NCI-H1048 (cell line): ENCODE results near the gene CEP85L.

Source experiments
- DNase-seq: peaks from one replicate; lab custom pipeline; 2025; lab: John Stamatoyannopoulos, UW

Gene CEP85L

DNA sequence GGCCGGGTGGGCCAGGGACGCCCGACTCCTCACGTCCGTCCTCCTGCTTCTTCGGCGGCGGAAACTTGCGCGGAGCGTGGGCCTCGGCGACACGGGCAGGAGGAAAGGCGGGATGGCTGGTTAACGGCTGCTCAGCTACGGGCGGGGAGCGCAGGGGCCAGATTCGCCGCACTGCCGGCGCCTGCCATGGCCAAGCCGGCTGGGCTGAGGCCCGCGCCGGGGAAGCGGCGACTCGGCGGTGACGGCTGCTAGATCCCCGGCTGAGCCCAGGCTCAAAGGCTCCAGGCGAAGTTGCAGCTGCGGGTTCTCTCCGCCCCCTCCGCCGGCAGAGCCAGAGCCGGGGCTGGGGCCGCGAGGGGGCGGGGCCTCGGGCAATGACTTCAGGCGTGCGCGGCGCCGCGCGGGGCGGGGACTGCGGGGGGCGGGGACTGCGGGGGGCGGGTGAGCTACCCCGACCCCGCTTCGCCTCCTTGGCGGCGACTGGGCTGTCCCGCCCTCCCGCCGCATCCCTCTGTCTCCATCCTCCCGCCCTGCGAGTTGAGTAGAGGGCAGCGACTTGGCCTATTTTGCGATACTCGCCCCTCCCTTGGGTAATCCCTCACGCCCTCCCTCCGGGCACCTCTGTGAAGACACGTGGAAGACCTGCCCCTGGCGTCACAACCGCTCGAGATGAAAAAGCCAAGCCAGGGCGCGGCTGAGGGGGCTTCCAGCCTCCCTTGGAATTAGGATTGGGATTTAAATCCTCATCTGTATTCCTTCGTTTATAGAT is at the start of gene CEP85L:
CEP85L (minus strand) TSS at position 310 of the 769 bp plus-strand sequence. CDS start 322 bp downstream, outside the sequence.
- DNase-seq, result peak; percentile 77

DNA sequence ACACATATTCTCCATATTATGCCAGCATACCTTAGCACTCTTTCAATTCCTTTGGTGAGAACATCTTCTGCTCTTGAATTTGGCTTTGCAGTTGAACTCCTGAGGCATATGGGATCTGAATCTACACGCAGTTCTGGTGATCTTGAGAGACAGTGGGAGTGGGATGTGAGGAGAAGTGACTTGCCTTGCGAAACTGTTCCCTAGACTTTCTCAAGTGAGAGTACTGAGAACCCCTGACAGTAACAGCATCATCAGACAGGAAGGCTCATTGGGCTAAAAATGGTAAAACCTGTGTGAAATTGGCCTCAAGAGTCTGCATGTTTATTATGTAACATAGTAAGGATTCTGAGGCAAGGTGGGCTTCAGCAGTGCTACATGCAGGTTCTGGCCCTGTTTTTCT is 49.1 kb upstream of the CEP85L start:
- DNase-seq, result no peak

DNA sequence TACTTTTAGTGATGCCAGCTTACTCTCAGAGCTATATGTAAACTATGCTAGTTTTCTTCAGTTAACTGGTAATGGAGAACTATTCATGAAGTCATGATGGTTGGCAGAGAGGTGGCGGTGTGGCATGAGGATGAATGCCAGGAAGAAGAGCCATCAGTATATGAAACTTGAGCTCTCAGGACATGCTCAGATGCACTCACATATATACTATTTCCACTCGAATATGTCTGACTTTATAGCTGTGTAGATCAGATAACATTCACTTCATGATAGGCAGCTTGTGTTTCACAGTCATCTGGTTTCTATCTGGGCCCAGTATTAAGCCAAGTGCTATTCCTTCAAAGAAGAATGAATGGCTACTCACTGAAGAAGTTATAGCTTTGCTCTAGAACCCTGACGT is 46.2 kb upstream of the CEP85L start:
- DNase-seq, result no peak

DNA sequence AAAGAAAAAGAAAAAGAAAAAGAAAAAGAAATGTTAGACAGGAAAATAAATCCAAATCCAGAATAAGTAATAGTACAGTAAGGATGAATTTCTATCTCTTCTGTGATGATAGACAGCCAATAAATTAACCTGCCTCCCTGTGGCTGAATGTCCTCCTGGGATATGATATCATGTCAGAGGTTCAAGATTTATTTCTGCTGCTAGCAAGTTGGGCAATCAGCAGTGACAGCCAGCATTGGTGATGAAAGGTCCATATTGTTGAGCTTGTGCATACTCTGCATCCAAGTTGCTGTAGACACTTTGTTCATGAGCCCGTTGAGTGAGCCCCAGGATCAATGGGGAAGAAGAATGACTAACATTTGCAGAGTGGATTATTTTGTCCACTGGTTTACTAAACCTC is 44.9 kb upstream of the CEP85L start:
- no peak for DNase-seq

DNA sequence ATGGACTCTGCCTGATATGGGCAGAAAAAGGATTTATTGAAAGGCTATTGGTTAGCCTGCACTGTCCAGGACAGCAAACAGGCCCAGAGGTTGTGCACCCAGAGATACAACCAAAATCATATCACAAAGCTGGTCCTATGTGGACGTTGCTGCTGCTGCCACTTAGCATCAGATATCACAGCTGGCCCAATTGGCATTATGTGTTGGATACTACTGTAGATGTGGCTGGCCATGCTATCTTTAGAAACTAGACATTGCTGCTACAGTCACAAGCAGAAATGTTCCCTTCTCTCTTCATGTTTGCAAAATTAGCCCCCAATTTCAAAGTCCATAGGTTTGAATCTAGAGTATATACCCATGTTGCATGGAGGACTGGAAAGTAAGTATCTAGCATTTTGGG is 42.2 kb upstream of the CEP85L start:
- DNase-seq, result no peak

DNA sequence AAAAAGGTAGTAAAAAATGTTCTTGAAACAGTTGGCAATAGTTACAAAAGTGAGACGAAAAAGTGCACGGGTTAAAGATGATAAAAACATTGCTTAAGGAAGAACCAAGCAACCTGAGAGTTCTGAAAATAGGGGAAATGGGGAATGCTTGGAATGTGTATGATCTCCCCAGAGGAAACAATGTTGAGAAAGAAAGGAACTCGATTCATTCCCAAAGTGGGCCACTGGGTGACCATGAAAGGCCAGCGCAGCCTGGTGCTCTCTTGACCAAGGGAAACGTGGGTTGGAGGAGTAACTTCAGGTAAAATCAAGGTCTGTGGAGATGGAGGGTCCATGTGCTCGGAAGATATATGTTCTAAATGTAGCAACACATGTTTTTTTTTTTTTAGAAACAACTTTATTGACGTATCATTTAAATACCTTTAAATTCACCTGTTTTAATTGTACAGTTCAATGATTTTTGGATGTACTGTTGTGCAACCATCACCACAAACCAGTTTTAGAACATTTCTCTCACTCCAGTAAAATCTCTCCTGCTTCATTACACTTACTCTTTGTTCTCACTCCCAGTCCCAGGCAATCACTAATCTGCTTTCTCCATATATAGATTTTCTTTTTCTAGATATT is 34.5 kb upstream of the CEP85L start:
- no peak for DNase-seq

DNA sequence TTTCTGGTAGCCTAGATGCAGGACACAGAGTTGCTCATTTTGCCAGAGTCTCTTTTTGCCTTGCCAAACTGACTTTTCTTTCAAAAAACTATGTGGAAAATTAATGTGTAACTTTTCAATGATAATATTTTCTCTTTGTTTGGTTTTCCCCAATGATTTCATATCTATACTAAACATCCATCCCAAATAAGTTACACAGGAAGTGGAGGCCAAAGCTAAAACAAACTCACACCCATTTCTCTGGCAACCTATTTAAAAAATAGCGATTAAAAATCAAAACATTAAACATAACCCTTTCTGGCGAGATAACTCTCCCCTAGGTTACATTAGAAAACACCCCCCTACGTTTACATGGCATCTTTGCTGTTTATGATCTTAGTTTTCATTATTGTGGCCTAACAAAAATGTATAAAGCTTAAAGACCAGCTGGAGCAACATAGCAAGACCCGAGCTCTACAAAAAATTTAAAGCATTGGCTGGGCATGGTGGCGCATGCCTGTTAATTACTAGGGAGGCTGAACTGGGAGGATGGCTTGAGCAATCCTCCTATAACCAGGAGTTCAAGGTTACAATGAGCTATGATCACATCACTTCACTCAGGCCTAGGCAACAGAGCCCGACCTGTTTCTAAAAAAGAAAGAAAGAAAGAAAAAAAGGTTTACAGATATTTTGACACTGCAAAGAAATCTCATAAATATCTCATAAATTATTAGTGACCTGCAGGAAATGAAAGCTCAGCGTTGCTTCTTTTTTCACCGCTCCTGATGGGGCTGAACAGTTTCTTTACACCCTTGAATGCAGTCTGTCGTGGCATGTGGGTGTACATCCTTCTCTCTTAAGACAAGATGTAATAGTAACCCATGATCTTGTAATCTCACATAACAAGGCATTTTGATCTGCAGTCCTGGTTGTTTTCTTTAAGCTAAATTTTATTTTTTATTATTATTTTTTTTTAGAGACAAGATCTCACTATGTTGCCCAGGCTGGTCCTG is 32.8 kb upstream of the CEP85L start:
- no peak for DNase-seq

DNA sequence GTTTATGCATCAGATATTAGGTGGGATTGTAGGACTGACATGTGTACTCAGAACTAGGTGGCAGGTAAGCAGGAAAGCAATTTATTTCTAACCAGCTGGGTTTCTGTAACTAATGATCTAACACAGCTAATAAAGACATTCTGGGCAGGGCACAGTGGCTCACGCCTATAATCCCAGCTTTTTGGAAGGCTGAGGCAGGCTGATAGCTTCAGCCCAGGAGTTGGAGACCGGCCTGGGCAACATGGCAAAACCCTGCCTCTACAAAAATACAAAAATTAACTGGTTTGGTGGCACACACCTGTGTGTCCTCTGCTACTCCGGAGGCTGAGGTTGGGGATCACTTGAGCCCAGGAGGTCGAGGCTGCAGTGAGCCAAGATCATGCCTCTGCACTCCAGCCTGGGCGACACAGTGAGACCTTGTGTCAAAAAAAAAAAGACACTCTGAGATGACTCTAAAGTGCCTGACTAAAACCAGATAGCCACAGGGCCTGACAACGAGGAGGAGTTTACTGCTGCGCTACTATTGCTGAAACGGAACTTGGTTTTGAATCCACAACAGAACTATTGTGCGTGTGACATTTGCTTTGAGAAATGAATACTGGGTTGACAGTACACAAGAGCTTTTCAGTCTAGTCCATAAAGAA is 29.2 kb upstream of the CEP85L start:
- no peak for DNase-seq

DNA sequence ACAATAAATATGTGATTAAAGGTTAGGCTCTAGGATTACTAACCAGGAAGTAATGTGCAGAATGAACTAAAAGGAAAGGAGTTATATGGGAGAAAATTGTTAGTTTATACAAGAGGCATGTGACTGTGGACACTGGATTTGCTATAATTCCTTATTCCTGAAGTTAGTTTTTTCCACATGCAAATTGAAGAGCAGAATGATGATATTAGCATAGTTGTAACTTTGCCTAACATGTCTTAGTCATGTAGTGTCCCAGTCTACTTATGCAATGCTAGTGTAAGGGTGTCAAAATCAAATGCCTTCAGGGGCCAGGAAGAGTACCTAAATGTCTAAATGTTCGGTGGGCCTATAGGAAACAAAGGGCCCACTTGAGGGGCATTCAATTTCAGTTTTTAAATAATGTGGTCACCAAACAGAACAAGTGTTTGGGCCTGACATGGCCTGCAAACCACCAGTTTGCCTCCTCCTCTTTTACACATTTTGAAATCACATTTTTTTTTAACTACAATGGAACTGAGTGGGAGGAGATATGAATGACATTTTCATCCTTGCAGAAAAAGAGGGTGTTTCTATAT is 28.0 kb upstream of the CEP85L start:
- DNase-seq, result no peak

DNA sequence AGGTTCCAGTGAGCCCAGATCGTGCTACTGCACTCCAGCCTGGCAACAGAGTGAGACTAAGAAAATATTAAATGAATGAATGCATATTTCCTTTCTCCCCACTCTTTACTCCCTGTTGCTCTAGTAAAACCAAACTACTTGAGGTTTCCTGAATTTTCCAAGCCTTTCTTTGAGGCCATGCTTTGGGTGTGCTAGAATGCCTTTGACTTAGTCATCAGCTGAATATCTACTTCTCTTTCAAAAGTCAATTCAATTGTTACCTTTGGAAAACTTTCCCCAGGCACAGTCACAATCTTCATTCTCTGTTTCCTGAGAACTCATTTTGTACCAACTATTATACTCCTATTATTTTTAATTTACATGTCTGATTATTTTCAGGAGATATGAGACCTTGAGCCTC is 27.5 kb upstream of the CEP85L start:
- no peak for DNase-seq

DNA sequence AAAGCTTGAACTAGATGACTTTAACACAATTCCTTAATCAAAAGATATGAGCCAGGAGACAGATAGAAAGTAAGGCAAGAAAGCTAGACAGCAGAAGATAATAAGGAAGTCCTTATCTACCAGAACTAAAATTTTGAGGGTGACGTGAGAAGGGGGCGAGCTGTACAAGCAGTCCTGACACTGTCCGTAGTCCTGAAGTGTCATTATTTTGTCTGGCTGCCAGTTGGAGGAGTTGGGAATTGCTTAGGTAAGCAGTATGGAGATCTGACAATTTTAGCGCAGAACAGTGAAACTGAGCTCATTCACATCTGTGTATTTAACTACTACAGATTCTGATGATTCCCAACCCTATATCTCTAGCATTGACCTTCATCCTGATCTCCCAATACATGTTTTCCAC is 25.8 kb upstream of the CEP85L start:
- DNase-seq, result no peak

DNA sequence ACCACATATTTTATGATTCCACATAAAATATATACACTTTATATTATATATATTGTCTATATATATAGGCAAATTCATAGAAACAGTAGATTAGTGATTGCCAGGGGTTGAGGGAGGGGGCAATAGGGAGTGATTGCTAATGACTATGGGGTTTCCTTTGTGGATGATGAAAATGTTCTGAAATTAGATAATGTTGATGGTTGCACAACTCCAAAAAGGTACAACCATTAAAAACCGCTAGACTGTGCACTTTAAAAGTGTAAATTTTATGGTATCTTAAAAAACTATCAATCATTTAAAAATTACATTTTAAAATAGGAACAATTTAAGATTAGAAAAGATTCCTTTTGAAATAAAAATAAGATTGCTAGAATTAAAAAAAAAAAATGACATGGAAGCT is 23.8 kb upstream of the CEP85L start:
- DNase-seq, result no peak

DNA sequence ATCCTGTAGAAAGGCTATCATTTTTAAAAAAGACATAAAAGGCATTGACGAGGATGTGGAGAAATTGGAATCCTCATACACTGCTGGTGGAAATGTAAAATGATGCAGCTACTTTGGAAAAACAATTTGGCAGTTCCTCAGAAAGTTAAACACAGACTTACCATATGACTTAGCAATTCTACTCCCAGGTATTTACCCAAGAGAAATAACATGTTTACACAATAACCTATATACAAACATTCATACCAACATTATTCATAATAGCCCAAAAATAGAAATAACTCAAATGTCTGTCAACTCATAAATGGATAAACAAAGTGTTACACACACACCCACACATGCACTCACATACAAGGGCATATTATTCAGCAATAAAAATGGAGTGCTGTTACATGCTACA is 23.4 kb upstream of the CEP85L start:
- no peak for DNase-seq

DNA sequence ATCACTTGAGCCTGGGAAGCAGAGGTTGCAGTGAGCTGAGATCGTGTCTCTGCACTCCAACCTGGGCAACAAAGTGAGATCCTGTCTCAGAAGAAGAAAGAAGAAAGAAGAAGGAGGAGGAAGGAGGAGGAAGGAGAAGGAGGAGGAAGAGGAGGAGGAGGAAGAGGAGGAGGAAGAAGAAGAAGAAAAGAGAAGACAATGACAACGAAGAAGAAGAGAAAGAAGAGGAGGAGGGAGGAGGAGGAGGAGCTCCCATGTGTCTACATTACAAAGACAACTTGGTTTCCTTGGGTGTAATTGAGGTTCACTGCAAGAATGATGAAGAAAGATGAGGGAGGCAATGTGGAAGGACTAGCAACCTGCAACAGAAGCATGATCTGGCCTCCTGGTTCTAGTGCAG is 21.3 kb upstream of the CEP85L start:
- no peak for DNase-seq

DNA sequence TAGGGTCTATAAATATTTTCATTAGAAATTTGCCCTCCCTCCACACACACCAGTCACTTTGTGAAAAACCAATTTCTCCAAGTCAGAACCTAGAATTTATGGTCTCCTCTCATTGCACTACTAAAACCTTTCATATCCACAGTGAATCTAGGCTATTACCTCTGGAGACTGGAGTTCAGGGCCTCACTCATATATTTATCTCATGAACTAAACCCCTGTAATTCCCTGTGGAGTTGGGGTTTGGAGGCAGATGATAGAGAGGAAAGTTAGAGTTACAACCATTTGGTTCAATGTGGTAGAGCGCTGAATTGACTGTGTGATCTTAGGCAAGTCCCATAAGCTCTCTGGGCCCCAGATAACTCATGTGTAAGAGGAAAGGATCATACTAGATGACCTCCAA is 18.2 kb upstream of the CEP85L start:
- DNase-seq, result no peak

DNA sequence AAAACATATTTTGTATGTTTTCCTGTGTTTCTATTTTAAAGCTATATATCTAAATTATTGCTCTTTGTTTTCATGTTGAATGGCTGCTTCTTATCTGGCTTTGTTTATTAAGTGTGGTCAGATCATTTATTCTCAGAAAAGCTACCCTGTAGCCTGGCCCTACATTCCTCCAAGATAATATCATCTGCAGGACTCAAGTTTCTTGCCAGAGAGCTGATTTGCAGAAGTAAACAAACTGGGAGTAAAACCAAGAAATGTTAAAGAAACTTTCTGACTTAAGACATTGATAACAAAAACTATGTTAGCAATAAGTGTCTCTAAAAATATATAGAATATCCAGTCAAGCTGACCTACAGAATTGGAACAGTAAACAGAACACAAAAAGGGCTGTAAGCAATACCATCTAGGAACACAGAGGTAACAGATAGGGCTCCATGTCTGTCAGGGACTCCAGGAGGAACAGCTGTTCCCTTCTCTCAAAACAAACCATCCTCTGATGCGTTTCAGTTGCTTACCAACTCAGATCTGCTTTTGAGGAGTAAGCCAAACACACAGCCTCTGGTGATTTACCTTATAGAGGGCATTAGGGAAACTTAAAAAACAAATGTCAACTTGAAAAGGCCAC is 17.5 kb upstream of the CEP85L start:
- DNase-seq, result no peak

DNA sequence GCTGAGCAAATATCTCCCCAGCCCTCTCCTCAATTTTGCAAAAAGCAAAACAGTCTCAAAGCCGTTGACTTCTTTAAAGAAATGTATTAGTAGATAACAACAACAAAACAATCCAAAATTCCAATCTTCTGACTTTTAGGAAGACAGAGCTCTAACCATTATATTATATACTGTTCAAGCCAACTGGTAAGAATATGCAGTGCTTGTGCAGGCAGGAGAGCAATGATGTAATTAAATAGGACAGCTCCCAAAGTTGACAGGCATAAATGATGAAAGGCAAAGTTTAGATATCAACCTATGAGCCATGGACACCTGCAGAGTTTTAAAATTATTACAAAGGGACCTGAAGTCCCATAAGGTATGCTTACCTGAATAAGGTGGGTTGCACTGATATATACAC is 16.6 kb upstream of the CEP85L start:
- DNase-seq, result no peak

DNA sequence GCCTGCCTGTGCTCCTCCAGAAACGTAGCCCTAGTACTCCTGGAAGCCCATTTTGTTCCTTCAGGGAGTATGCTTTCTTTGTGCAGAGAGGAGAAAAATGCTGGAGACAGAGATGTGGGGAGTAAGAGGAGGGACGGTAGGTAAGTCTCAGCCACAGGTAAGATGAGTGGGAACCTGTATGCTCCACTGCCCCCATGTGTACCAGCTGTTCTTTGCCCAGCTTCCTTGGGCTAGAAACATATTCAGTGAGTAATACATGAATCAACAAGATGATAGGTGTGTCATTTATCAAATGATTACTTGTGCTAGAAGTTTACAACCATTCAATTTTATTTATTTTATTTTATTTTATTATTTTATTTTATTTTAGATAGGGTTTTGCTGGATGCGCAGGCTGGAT is 13.6 kb upstream of the CEP85L start:
- DNase-seq, result no peak

DNA sequence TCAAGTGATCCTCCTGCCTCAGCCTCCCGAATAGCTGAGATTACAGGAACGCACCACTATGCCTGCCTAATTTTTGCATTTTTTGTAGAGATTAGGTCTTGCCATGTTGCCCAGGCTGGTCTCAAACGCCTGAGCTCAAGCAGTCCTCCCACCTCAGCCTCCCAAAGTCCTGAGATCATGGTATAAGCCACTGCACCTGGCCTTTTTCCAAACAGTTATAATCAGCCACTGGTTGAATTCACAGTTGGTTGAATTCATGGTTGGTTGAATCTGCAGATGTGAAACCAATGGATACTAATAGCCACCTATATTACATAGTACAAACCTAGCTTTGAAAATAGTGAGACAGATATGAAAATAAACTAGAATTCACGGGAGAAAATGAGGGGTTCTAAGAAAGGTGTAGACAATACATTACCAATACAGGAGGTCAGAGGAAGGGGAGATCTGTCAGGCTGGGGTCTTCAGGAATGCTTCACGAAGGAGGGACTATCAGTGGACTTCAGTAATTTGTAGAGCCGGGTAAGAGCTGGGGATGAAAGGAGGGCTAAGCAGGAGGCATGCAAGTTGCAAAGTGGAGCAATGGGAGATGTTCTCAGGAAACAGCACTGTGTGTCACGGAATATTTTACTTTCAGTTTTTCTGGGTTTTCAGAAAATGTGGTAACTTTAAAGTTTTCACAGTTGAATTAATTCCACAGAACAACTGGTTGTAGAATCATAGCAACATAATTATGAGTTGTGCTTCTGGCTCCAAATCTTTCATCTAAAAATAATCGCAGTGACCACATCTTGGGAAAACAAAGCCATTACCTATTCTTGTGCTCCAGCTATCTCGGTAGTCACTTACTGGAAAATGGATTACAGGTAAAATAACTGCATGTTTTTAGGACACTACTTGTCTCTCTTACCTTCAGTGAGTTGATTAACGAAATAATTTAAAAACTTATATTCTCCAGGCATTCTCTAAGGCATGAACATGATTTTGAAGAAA is 12.9 kb upstream of the CEP85L start:
- DNase-seq, result no peak

DNA sequence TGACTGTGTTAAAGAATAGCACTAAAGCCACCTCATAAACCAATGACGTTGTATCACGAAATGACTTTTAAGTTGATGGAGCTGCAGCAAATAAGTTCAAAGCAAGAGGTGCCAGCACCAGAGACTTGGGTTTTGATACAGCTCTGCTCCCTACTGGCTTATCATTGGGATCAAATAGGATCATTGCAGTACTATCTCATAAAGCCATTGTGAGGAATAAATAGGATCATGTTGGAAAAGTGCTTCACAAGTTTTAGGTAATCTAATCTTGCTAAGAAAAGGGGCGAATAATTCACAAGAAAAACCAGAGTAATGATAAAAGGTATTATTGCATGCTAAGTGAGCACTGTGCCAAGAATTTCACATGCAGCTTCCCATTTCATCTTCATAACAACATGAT is 10.4 kb upstream of the CEP85L start:
- DNase-seq, result no peak
